HEK293T (cell line): ENCODE data around the gene TRAPPC12.

Experiments
- CTCF ChIA-PET: fragments of 350-600 bp; formaldehyde crosslinking; extraction: SDS; loops from one replicate; lab custom pipeline; 2021; ENCODE audit warnings: antibody characterized with exemption, inconsistent platforms; lab: Yijun Ruan, JAX
- POLR2A ChIA-PET: fragments of 350-600 bp; formaldehyde crosslinking; extraction: SDS; loops from one replicate; lab custom pipeline; 2020; ENCODE audit warnings: antibody characterized with exemption, inconsistent platforms; lab: Yijun Ruan, JAX
- DNase-seq: peaks from one replicate; pipeline ENCODE4 v3.0.0; 2012; ENCODE audit warnings: mixed read lengths; ENCODE audit errors: extremely low spot score
- ARNT ChIP-seq: fragments of 450-650 bp; IDR thresholded peaks from 2 replicates; pipeline ENCODE4 v1.6.1; 2017; ENCODE audit warnings: mild to moderate bottlenecking
- BHLHE40 ChIP-seq: fragments of 450-650 bp; IDR thresholded peaks from 2 replicates; pipeline ENCODE4 v1.6.1; 2016; ENCODE audit warnings: mild to moderate bottlenecking, moderate library complexity, borderline replicate concordance
- CTBP1 ChIP-seq: fragments of 450-650 bp; IDR thresholded peaks from 2 replicates; pipeline ENCODE4 v1.6.1; 2016; ENCODE audit warnings: borderline replicate concordance
- ELF4 ChIP-seq: fragments of 450-650 bp; IDR thresholded peaks from 2 replicates; pipeline ENCODE4 v1.6.1; 2017; ENCODE audit warnings: antibody characterized with exemption
- FOXA1 ChIP-seq: fragments of 450-650 bp; IDR thresholded peaks from 2 replicates; pipeline ENCODE4 v1.6.1; 2016; ENCODE audit warnings: mild to moderate bottlenecking
- FOXK2 ChIP-seq: fragments of 450-650 bp; IDR thresholded peaks from 2 replicates; pipeline ENCODE4 v1.6.1; 2016; ENCODE audit warnings: mild to moderate bottlenecking
- FOXM1 ChIP-seq: fragments of 450-650 bp; IDR thresholded peaks from 2 replicates; pipeline ENCODE4 v1.6.1; 2017; ENCODE audit warnings: mild to moderate bottlenecking, borderline replicate concordance
- HDGF ChIP-seq: fragments of 450-650 bp; IDR thresholded peaks from 2 replicates; pipeline ENCODE4 v1.6.1; 2017; ENCODE audit warnings: antibody characterized with exemption, borderline replicate concordance
- L3MBTL2 ChIP-seq: fragments of 450-650 bp; conservative IDR thresholded peaks from 2 replicates; pipeline ENCODE4 v1.6.1; 2016; ENCODE audit warnings: mild to moderate bottlenecking
- LEF1 ChIP-seq: fragments of 450-650 bp; IDR thresholded peaks from 2 replicates; pipeline ENCODE4 v1.6.1; 2017; ENCODE audit warnings: mild to moderate bottlenecking, borderline replicate concordance
- NFRKB ChIP-seq: fragments of 450-650 bp; IDR thresholded peaks from 2 replicates; pipeline ENCODE4 v1.6.1; 2016; ENCODE audit warnings: mild to moderate bottlenecking, moderate library complexity
- PKNOX1 ChIP-seq: fragments of 450-650 bp; IDR thresholded peaks from 2 replicates; pipeline ENCODE4 v1.6.1; 2016
- SP1 ChIP-seq: fragments of 450-650 bp; IDR thresholded peaks from 2 replicates; pipeline ENCODE4 v1.6.1; 2017
- SUZ12 ChIP-seq: fragments of 450-650 bp; IDR thresholded peaks from 2 replicates; pipeline ENCODE4 v1.6.1; 2016; ENCODE audit warnings: mild to moderate bottlenecking
- TARDBP ChIP-seq: fragments of 450-650 bp; IDR thresholded peaks from 2 replicates; pipeline ENCODE4 v1.6.1; 2016
- ZNF384 ChIP-seq: fragments of 450-650 bp; IDR thresholded peaks from 2 replicates; pipeline ENCODE4 v1.6.1; 2016

The TRAPPC12 gene

GRCh38 chr2:3342324-3342723 is 37.2 kb upstream of the TRAPPC12 start:
- no peak for DNase-seq
- ChIA-PET CTCF (no interaction called here), POLR2A (no interaction called here)
- TF ChIP-seq CTBP1 (no peak), SUZ12 (no peak), ARNT (no peak), FOXM1 (no peak), ZNF384 (no peak), L3MBTL2 (no peak), HDGF (no peak), SP1 (no peak), BHLHE40 (no peak), PKNOX1 (no peak)

GRCh38 chr2:3343012-3343411 is 36.5 kb upstream of the TRAPPC12 start:
- no peak for DNase-seq
- ChIA-PET POLR2A (no interaction called here), CTCF (no interaction called here)
- TF ChIP-seq FOXA1 (no peak), ZNF384 (no peak), HDGF (no peak), ARNT (no peak), FOXK2 (no peak), TARDBP (no peak), BHLHE40 (no peak), LEF1 (no peak), ELF4 (no peak)

- ChIA-PET CTCF (no interaction called here), POLR2A (no interaction called here)
- DNase-seq, result no peak
- TF ChIP-seq HDGF (no peak), BHLHE40 (no peak), CTBP1 (no peak), ZNF384 (no peak), L3MBTL2 (no peak), ELF4 (no peak), FOXA1 (no peak), SP1 (no peak), PKNOX1 (no peak), NFRKB (no peak), SUZ12 (no peak), FOXM1 (no peak), ARNT (no peak), FOXK2 (no peak), TARDBP (no peak)
Measured at GRCh38 chr2:3344897-3345296, 34.6 kb upstream of the TRAPPC12 start.

GRCh38 chr2:3345621-3346020 is 33.9 kb upstream of the TRAPPC12 start:
- ChIA-PET CTCF (no interaction called here), POLR2A (no interaction called here)
- DNase-seq, result no peak
- TF ChIP-seq SP1 (no peak), PKNOX1 (no peak), BHLHE40 (no peak), ZNF384 (no peak), FOXA1 (no peak), CTBP1 (no peak), FOXM1 (no peak), ELF4 (no peak), ARNT (no peak), FOXK2 (no peak), SUZ12 (no peak), TARDBP (no peak), LEF1 (no peak)

- ChIA-PET CTCF (no interaction called here), POLR2A (interaction anchor here (0.9 kb wide), 1 partner anchor 31 kb away, joined by 3 read pairs; the partner anchor contains the start of gene TRAPPC12)
- TF ChIP-seq FOXK2 (no peak), ELF4 (no peak), FOXM1 (no peak), LEF1 (no peak), CTBP1 (no peak), SP1 (no peak), ZNF384 (no peak), FOXA1 (no peak), NFRKB (no peak), PKNOX1 (no peak), HDGF (no peak), TARDBP (no peak), BHLHE40 (no peak), SUZ12 (no peak), ARNT (no peak), L3MBTL2 (no peak)
- DNase-seq, result no peak
Measured at GRCh38 chr2:3348767-3349166, 30.7 kb upstream of the TRAPPC12 start.

- TF ChIP-seq SP1 (no peak), FOXM1 (no peak), PKNOX1 (no peak), ZNF384 (no peak), ARNT (no peak), FOXK2 (no peak), BHLHE40 (no peak), LEF1 (no peak), L3MBTL2 (no peak), SUZ12 (no peak), TARDBP (no peak), FOXA1 (no peak), ELF4 (no peak), HDGF (no peak), NFRKB (no peak), CTBP1 (no peak)
- ChIA-PET CTCF (no interaction called here), POLR2A (interaction anchor here (0.9 kb wide), 1 partner anchor 30 kb away, joined by 3 read pairs; the partner anchor contains the start of gene TRAPPC12)
- DNase-seq, result no peak
Measured at GRCh38 chr2:3349211-3349693, 30.2 kb upstream of the TRAPPC12 start.
